PC-9 (cell line): ENCODE data around the gene MACROD2.

Experiments
- EZH2 ChIP-seq: fragments of 200-600 bp; sonication (generic); IDR thresholded peaks from 2 replicates; pipeline ENCODE4 v1.8.0; 2017; ENCODE audit warnings: antibody characterized with exemption, low read depth
- TF ChIP-seq, protein P1 (sequence below): fragments of 200-600 bp; sonication (generic); conservative IDR thresholded peaks from 2 replicates; pipeline ENCODE4 v1.6.1; 2017; ENCODE audit warnings: mixed run types, antibody characterized with exemption, mild to moderate bottlenecking, moderate library complexity

DNA sequence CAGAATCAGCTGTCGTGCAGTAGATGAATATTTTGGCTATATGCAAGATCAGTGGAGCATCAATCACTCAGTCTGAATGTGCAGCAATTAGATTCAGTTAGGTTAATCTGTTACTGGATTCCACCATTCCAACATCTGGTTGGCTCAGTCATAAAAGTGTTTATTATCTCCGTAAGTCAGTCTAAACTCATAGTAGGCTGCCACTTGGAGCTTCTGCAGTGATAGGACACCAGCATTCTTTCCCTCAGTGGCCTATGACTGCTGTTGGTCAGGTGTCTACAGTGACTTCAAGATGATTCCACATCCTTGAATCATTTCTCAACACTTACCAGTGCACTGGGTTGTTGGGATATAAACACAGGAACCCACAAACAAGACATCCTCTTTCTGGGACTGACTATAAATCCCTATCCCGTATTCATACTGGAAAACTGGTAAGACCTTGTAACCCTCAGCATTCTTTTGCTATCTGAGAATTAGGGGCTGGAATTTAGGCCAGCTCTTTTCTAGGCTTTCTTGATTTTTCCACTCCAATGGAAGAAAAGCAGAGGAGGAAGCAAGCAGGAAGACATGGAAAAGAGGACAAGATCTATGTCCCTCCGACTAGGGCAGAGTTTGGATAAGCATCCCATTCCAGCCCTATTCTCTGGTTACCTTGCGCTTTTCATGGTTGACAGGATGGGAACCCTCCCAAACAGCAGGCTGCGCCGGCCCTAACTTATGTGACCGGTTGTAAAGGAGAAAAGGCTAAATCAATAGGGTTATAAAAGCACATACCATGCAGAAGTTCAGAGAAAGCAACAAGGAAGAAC, 1658.3 kb downstream of the MACROD2 start:
- no peak for TF ChIP-seq EZH2
- TF ChIP-seq, protein P1, sequence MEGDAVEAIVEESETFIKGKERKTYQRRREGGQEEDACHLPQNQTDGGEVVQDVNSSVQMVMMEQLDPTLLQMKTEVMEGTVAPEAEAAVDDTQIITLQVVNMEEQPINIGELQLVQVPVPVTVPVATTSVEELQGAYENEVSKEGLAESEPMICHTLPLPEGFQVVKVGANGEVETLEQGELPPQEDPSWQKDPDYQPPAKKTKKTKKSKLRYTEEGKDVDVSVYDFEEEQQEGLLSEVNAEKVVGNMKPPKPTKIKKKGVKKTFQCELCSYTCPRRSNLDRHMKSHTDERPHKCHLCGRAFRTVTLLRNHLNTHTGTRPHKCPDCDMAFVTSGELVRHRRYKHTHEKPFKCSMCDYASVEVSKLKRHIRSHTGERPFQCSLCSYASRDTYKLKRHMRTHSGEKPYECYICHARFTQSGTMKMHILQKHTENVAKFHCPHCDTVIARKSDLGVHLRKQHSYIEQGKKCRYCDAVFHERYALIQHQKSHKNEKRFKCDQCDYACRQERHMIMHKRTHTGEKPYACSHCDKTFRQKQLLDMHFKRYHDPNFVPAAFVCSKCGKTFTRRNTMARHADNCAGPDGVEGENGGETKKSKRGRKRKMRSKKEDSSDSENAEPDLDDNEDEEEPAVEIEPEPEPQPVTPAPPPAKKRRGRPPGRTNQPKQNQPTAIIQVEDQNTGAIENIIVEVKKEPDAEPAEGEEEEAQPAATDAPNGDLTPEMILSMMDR = no peak
